OCI-LY1 (cell line): ENCODE results near the gene MAT2A.

Experiments
- H2AFZ ChIP-seq: fragments of 200-600 bp; sonication (generic), shearing (Covaris generic); 2 replicates; pipeline ENCODE4 v1.6.0; 2014; ENCODE audit warnings: antibody characterized with exemption, mild to moderate bottlenecking, low read length
- H3F3A ChIP-seq: fragments of 200-600 bp; sonication (generic), shearing (Covaris generic); 2 replicates; pipeline ENCODE4 v1.6.0; 2014; ENCODE audit warnings: mild to moderate bottlenecking, antibody characterized with exemption, low read length, moderate library complexity; ENCODE audit not compliant: insufficient read depth
- H3K27ac ChIP-seq: fragments of 200-600 bp; sonication (generic); 2 replicates; pipeline ENCODE4 v1.5.1; 2014; ENCODE audit warnings: low read length, mixed run types, mild to moderate bottlenecking, low read depth; ENCODE audit not compliant: poor library complexity, severe bottlenecking
- H3K27me3 ChIP-seq: fragments of 200-600 bp; sonication (generic); 2 replicates; pipeline ENCODE4 v1.6.0; 2014; ENCODE audit warnings: antibody characterized with exemption, mild to moderate bottlenecking, low read length, moderate library complexity; ENCODE audit not compliant: insufficient read depth
- H3K36me3 ChIP-seq: fragments of 200-600 bp; sonication (generic); 2 replicates; pipeline ENCODE4 v1.6.1; 2014; ENCODE audit warnings: mild to moderate bottlenecking, antibody characterized with exemption, low read length, moderate library complexity, mixed read lengths; ENCODE audit not compliant: insufficient read depth
- H3K4me1 ChIP-seq: fragments of 200-600 bp; sonication (generic); 2 replicates; pipeline ENCODE4 v1.5.1; 2014; ENCODE audit warnings: mild to moderate bottlenecking, low read length, moderate library complexity; ENCODE audit not compliant: insufficient read depth, severe bottlenecking
- H3K4me2 ChIP-seq: fragments of 200-600 bp; sonication (generic), shearing (Covaris generic); 2 replicates; pipeline ENCODE4 v1.6.1; 2014; ENCODE audit warnings: low read length
- H3K4me3 ChIP-seq: fragments of 200-600 bp; sonication (generic); 2 replicates; pipeline ENCODE4 v1.5.1; 2014; ENCODE audit warnings: low read length, low read depth, mild to moderate bottlenecking, mixed read lengths; ENCODE audit not compliant: poor library complexity, severe bottlenecking
- H3K79me2 ChIP-seq: fragments of 200-600 bp; shearing (Covaris generic); 2 replicates; pipeline ENCODE4 v1.6.1; 2016; ENCODE audit warnings: mixed run types, low read length, mixed read lengths; ENCODE audit not compliant: insufficient read depth
- H3K9ac ChIP-seq: fragments of 200-600 bp; sonication (generic), shearing (Covaris generic); 2 replicates; pipeline ENCODE4 v1.6.1; 2014; ENCODE audit warnings: mild to moderate bottlenecking, low read length, mixed read lengths
- H3K9me2 ChIP-seq: fragments of 200-600 bp; sonication (generic), shearing (Covaris generic); 2 replicates; pipeline ENCODE4 v1.6.1; 2014; ENCODE audit warnings: low read depth, mild to moderate bottlenecking, low read length, mixed read lengths
- H3K9me3 ChIP-seq: fragments of 200-600 bp; shearing (Covaris generic); 2 replicates; pipeline ENCODE4 v1.6.1; 2014; ENCODE audit warnings: low read length, mixed read lengths
- H4K20me1 ChIP-seq: fragments of 200-600 bp; sonication (generic), shearing (Covaris generic); 2 replicates; pipeline ENCODE4 v1.6.0; 2016; ENCODE audit warnings: mild to moderate bottlenecking, low read length; ENCODE audit not compliant: insufficient read depth
- EZH2 ChIP-seq: fragments of 200-600 bp; sonication (generic), shearing (Covaris generic); IDR thresholded peaks from 2 replicates; pipeline ENCODE4 v1.8.0; 2017; ENCODE audit warnings: borderline replicate concordance, mixed run types, mild to moderate bottlenecking, antibody characterized with exemption, low read length, moderate library complexity, mixed read lengths
- TF ChIP-seq, protein P1 (sequence below): fragments of 200-600 bp; sonication (generic), shearing (Covaris generic); IDR thresholded peaks from 2 replicates; pipeline ENCODE4 v1.5.1; 2017; ENCODE audit warnings: mild to moderate bottlenecking, antibody characterized with exemption, low read length, moderate library complexity, mixed read lengths

MAT2A gene

DNA sequence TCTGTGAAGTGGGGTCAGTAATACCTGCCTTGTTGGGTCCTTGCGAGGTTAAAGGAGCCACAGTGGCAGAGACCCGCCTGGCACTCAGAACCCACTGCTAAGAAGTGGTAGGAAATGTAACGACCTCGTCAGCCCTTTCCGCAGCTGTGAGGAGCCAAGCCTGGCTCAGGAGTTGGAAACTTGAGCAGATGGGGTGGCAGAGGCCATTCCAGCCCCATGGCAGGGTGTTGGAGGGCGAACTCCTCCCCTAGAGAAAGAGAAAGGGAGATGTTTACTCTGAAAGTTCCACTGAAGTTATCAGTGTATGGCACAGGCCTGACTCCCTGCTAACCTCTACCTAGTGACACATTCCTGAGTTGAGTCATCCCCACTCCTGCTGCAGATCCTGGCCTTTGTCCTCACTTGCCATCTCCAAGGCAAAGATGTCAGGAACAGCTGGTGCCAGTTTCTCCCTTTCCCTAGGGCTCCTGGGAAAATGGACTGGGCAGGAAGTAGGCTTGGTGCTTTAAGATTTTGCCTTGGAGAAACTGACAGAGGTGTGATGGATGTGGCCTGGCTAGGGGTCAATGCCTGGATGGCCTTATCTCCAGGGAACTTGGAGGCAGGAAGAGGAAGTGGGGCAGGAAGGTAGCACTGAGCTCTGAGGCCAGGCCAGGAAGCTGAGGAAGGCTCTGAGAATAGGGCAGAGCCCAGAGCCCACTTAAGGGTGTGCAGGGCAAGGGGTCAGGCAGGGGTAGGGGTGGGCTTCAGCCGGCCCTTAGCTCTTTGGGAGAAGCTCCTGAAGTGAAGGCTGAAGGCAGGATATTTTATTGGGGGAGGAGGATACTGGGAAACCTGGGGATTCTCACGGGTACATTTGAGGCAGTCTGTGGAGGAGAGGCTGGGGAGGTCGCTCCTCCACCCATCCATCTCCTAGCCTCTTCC lies 46.2 kb downstream of the MAT2A start:
- no peaks in the 10 kb centered on the region for H3K79me2 ChIP-seq
- no peaks in the 10 kb centered on the region for H4K20me1 ChIP-seq
- H3K9ac ChIP-seq: no peak overlapping the region
- no peaks in the 10 kb centered on the region for H3K9me2 ChIP-seq
- peaks cover 44% of the 10 kb centered on the region for H3K36me3 ChIP-seq
- no peak overlapping the region for H3K27ac ChIP-seq
- TF ChIP-seq, protein P1, sequence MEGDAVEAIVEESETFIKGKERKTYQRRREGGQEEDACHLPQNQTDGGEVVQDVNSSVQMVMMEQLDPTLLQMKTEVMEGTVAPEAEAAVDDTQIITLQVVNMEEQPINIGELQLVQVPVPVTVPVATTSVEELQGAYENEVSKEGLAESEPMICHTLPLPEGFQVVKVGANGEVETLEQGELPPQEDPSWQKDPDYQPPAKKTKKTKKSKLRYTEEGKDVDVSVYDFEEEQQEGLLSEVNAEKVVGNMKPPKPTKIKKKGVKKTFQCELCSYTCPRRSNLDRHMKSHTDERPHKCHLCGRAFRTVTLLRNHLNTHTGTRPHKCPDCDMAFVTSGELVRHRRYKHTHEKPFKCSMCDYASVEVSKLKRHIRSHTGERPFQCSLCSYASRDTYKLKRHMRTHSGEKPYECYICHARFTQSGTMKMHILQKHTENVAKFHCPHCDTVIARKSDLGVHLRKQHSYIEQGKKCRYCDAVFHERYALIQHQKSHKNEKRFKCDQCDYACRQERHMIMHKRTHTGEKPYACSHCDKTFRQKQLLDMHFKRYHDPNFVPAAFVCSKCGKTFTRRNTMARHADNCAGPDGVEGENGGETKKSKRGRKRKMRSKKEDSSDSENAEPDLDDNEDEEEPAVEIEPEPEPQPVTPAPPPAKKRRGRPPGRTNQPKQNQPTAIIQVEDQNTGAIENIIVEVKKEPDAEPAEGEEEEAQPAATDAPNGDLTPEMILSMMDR: no peak
- TF ChIP-seq EZH2: no peak
- no peak overlapping the region for H3K4me2 ChIP-seq
- H3K9me3 ChIP-seq: no peaks in the 10 kb centered on the region
- no peak overlapping the region for H2AFZ ChIP-seq
- peaks cover 7% of the 10 kb centered on the region for H3K4me1 ChIP-seq
- no peaks in the 10 kb centered on the region for H3F3A ChIP-seq
- no peaks in the 10 kb centered on the region for H3K27me3 ChIP-seq
- H3K4me3 ChIP-seq: no peak overlapping the region

DNA sequence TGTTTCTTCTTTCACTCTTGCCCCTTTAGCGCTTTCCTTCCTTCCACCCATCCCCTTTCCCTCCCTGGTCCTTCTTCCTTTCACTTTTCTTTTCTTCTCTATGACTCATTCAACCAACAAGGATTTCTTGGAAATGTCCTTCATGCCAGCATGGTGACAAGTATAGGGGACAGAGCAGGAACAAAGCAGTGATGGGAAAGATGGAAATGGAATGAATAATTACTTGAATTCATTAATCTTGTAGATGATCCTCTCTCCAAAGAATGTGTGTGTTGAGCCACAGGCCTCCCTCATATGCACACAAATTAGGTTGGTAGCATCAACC lies 46.8 kb downstream of the MAT2A start:
- Histone ChIP-seq H3K9me2 (no peaks in the 10 kb centered on the region), H3K27ac (no peak overlapping the region), H3K4me2 (no peak overlapping the region), H2AFZ (no peak overlapping the region), H3K79me2 (no peaks in the 10 kb centered on the region), H3K36me3 (peaks cover 39% of the 10 kb centered on the region), H3K27me3 (no peaks in the 10 kb centered on the region), H3K9ac (no peak overlapping the region), H3K4me1 (peaks cover 7% of the 10 kb centered on the region), H3K4me3 (no peak overlapping the region), H3K9me3 (no peaks in the 10 kb centered on the region), H4K20me1 (no peaks in the 10 kb centered on the region), H3F3A (no peaks in the 10 kb centered on the region)
- TF ChIP-seq EZH2: no peak
- TF ChIP-seq, protein P1: no peak

DNA sequence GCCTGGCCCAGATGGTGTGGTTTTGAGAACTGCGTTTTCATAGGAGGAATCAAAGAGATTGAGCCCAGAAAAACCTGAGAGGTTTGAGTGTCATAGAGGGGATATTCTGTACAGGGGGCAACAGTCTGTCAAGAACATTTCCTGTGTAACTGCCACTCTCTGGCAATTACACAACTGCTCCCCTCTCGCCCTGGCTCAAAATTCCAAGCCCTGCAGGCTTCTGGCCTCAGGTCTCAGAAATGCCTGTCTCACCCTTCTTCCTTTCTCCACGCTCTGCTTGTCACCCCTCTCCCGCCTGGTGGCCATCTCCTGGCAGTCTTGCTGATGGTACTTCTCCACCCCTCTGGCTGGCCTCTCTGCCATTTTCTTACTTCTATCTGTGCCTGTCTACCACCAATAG lies 49.3 kb downstream of the MAT2A start:
- Histone ChIP-seq H3K9me3 (no peaks in the 10 kb centered on the region), H3F3A (no peaks in the 10 kb centered on the region), H3K27me3 (no peaks in the 10 kb centered on the region), H3K4me3 (no peak overlapping the region), H4K20me1 (no peaks in the 10 kb centered on the region), H3K9me2 (no peaks in the 10 kb centered on the region), H3K36me3 (peaks cover 15% of the 10 kb centered on the region), H3K79me2 (no peaks in the 10 kb centered on the region), H2AFZ (no peak overlapping the region), H3K4me1 (peaks cover 7% of the 10 kb centered on the region), H3K27ac (no peak overlapping the region), H3K4me2 (no peak overlapping the region), H3K9ac (no peak overlapping the region)
- TF ChIP-seq, protein P1: no peak
- TF ChIP-seq EZH2: no peak
